GM21825 (cell line): Measurements from ENCODE around the gene AXIN1.

Source experiments
- ATAC-seq: cut with Tn5 transposase; IDR thresholded peaks from one replicate; pipeline ENCODE4 v1.9.1; 2021; ENCODE audit warnings: mild to moderate bottlenecking, moderate library complexity; ENCODE audit not compliant: unreplicated experiment

Gene AXIN1

DNA sequence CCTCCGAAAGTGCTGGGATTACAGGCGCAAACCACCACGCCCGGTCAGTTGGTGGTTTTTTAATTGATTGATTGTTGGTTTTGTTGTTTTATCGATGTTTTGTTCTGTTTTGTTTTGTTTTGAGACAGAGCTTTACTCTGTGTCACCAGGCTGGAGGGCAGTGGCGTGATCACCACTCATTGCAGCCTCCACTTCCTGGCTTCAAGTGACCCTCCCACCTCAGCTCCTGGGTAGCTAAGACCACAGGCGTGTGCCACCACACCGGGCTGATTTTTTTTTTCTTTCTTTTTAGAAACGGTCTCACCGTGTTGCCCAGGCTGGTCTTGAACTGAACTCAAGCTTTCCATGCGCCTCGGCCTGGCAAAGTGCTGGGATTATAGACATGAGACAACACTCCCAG lies 105.5 kb downstream of the AXIN1 start:
- ATAC-seq, result no peak

DNA sequence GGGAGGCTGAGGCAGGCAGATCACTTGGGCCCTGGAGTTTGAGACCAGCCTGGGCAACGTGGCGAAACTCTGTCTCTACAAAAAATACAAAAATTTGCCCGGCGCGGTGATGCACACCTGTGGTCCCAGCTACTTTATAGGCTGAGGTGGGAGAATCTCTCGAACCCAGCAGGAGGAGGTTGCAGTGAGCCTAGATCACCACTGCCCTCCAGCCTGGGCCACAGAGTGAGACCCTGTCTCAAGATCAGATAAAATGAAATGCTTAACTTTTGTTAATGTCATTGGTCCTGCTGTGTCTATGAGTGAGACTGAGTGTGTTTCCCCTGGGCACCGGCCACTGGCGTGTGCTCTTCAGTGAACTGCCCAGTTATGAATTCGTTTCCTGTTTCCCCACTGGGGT lies 107.4 kb downstream of the AXIN1 start:
- no peak for ATAC-seq

DNA sequence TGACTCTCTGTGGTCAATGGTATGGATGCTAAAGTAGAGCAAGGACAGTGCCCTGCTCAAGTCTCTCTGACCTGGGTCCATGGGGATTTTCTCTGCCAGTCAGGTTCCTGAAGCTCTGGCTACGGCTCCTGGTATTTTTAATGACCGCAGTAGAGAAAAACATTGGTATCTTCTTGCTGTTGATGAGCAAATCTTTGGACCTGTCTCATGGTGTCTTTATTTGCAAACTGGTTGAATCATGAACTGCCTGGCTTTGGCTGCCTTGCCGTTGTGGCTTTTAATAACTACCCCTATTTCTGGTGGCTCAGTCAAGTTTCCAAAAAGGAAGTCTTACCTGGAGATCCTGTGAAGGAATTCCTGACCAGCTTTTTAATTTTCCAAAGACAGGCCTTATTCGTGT lies 109.2 kb downstream of the AXIN1 start:
- ATAC-seq, result no peak

DNA sequence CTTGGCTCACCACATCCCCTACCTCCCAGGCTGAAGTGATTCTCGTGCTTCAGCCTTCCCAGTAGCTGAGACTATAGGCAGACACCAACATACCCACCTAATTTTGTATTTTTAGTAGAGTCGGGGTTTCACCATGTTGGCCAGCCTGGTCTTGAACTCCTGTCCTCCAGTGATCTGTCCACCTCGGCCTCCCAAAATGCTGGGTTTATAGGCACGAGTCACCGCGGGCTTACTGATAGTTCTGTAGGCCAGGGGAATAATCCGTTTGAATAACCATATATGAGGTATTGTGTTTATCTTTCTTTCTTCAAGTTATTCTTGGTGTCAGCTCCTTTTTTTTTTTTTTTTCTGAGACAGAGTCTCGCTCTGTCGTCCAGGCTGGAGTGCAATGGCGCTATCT lies 110.2 kb downstream of the AXIN1 start:
- no peak for ATAC-seq

DNA sequence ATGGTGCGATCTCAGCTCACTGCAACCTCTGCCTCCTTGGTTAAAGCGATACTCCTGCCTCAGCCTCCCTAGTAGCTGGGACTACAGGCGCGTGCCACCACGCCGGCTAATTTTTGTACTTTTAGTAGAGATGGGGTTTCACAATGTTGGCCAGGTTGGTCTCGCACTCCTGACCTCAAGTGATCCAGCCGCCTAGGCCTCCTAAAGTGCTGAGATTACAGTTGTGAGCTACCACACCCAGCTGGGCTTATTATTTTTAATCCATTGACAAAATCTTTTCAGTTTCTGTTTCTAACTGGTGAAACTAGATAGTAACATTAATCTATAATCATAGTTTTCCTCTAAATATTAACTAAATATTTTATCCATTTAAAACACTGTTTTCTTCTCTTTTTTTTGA lies 112.0 kb downstream of the AXIN1 start:
- ATAC-seq, result no peak

DNA sequence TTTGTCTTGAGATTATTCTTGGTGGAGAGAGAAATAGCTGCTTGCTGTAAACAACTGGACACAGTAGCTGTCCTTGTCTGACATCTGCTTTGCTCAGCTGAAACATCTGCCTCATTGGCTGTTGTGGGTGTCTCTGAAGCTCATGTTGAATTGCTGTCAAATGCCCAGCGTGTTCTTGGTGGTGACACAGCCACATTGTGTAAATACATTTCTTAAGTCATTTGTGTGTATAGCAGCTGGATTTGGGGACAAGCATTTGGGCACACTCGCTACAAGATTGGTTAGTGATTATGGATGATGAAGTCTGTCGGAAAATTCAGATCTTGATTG lies 112.6 kb downstream of the AXIN1 start:
- ATAC-seq, result no peak
